Dendritic cell treated with granulocyte-macrophage colony-stimulating factor and Interleukin-4, amounts not matched to agents 40 ng/mL and 50 ng/mL, for 4 days (primary cell): ENCODE measurements around the gene ABO.
"Not testable (repeated sequence)": the region's sequence is repeated elsewhere in the genome, so short reads cannot be mapped to it uniquely, and the experiment has no call there.

ENCODE experiments used
- H3K27ac Mint-ChIP-seq: one replicate; pipeline ENCODE4 v1.8.0; 2022; ENCODE audit warnings: mild to moderate bottlenecking, mixed read lengths
- H3K27me3 Mint-ChIP-seq: one replicate; pipeline ENCODE4 v1.8.0; 2022; ENCODE audit warnings: mild to moderate bottlenecking, mixed read lengths
- H3K36me3 Mint-ChIP-seq: one replicate; pipeline ENCODE4 v1.8.0; 2022; ENCODE audit warnings: low read depth, mixed read lengths
- H3K4me1 Mint-ChIP-seq: one replicate; pipeline ENCODE4 v1.8.0; 2022; ENCODE audit warnings: low read depth, mixed read lengths
- H3K4me3 Mint-ChIP-seq: one replicate; pipeline ENCODE4 v1.8.0; 2022; ENCODE audit warnings: mild to moderate bottlenecking, moderate library complexity, mixed read lengths
- H3K9me3 Mint-ChIP-seq: one replicate; pipeline ENCODE4 v1.8.0; 2022; ENCODE audit warnings: mixed read lengths
- intact Hi-C: fragments of 100-400 bp; cut with micrococcal nuclease; formaldehyde crosslinking; loops from one replicate; pipeline ENCODE4 v1.15.0; 2022

Gene ABO

DNA sequence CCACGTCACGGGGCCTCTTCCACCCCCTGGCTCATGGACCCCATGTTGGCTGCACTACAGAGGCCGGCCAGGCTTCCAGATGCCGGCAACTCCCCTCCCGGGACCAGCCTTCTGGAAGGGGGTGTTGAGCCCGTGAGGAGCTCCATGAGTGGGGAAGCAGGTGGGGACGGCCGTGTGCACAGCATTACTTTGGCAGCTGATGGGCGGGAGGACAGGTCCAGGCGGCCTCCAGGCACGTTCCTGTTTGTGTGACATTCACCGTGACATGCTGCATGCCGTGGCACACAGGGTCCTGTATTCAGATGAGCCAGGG, 29.1 kb upstream of the ABO start:
- no peaks in the 10 kb centered on the region for H3K4me1 Mint-ChIP-seq

DNA sequence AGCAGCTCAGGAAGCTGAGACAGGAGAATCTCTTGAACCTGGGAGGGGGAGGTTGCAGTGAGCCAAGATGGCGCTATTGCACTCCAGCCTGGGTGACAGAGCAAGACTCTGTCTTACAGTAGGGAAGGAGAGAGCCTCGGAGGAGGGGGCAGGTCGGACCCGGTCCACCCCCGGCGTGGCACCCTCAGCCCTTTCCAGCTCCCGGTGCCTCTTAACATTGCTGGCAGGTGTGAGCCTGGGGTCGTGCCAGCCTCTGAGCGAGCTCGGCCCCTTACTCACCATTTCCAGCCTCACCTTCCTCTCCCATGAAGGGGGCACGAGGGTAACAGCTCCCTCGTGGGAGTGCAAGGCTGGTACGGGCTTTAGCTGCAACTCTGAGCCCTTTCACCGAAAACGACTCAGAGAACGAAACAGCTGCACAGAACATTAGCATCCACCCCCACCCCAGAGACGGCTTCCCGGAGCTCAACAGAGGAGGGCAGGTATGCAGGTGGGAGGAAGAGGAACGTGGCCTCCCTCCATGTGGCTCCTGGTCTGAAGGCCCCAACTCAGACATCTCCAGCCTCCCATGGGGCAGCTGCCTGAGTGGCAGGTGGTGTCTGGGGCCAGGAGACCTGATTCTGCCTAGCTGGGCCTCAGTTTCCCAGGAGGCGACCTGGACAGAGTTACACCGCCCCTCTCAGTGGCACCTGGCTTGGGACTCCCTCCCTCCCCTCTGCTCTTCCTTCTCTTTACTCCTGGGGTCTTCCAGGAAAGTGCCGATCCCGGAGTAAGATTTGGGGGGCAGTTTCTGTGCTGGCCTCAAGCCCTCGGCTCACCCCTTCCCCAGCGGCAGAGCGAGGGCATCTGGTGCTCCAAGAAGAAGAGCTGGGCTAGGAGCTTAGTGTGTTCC, 28.5 kb upstream of the ABO start:
- Mint-ChIP-seq H3K27me3 (peaks cover 2% of the 10 kb centered on the region), H3K4me1 (no peaks in the 10 kb centered on the region)
- intact Hi-C loops: no loop called here

More for the DNA sequence above, 29.1 kb upstream of the ABO start:
- no peaks in the 10 kb centered on the region for H3K36me3 Mint-ChIP-seq
- no peak overlapping the region for H3K27ac Mint-ChIP-seq
- H3K4me3 Mint-ChIP-seq: no peak overlapping the region
- peaks cover 3% of the 10 kb centered on the region for H3K27me3 Mint-ChIP-seq
- peaks cover 1% of the 10 kb centered on the region for H3K9me3 Mint-ChIP-seq
- intact Hi-C loops: no loop called here

DNA sequence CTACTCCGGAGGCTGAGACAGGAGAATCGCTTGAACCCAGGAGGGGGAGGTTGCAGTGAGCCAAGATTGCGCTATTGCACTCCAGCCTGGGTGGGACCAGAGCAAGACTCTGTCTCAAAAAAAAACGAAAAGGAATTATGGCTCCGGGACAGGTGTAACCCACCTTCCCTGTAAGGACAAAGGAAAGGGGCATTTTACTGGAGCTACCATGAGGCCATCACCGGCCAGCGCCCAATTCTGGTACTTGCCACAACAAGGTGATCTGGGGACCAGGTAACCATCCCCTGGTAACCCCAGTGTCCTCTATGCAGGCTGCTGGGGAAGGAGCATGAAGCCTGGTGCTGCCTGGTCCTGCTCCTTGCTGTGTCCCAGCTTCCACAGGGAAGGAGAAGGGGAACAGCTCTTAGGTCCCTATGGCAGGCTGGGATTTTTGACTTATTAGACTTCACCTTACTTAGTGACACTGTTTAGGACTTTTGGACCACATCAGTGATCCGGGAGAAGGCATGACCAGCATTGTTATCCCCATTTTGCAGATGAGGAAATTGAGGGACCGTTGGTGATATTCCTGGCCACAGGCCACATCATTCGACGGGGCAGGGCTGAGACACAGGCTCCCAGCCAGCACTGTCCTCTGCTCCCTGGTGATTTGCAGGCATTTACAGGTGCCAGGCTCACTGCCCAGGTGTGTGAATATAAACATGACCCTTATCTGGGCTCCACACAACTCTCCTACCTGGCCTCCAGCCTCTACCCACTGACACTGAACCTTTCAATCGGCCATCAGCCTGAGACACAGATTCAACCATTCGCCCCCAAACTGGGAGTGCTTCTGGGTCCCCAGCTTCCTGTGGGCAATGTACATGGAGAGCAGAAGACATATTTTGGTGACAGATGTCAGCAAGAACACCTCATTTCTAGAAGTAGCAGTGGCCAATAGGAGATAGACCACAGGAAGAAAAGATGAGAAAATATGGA, 26.5 kb upstream of the ABO start:
- no peaks in the 10 kb centered on the region for H3K4me1 Mint-ChIP-seq
- no peaks in the 10 kb centered on the region for H3K36me3 Mint-ChIP-seq
- H3K9me3 Mint-ChIP-seq: no peaks in the 10 kb centered on the region
- H3K27ac Mint-ChIP-seq: no peak overlapping the region
- H3K4me3 Mint-ChIP-seq: no peak overlapping the region
- intact Hi-C loops: no loop called here
- peaks cover 6% of the 10 kb centered on the region for H3K27me3 Mint-ChIP-seq

More for the DNA sequence above, 28.5 kb upstream of the ABO start:
- Mint-ChIP-seq H3K36me3 (no peaks in the 10 kb centered on the region), H3K27ac (no peak overlapping the region), H3K9me3 (no peaks in the 10 kb centered on the region), H3K4me3 (no peak overlapping the region)

DNA sequence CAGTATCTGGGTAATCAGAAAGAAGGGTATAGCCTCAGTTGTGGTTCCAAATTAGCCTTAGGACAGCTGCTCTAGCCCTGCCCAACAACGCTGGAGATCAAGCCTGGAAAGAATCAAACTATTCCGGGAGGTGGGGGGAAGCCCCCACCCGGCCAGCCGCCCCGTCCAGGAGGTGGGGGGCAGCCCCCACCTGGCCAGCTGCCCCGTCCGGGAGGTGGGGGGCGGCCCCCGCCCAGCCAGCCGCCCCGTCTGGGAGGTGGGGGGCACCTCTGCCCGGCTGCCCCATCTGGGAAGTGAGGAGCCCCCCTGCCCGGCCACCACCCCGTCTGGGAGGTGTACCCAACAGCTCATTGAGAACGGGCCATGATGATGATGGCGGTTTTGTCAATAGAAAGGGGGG, 25.0 kb upstream of the ABO start:
- H3K27ac Mint-ChIP-seq, H3K4me3 Mint-ChIP-seq, H3K27me3 Mint-ChIP-seq, H3K4me1 Mint-ChIP-seq, H3K9me3 Mint-ChIP-seq, H3K36me3 Mint-ChIP-seq, intact Hi-C loops: not testable (repeated sequence)

DNA sequence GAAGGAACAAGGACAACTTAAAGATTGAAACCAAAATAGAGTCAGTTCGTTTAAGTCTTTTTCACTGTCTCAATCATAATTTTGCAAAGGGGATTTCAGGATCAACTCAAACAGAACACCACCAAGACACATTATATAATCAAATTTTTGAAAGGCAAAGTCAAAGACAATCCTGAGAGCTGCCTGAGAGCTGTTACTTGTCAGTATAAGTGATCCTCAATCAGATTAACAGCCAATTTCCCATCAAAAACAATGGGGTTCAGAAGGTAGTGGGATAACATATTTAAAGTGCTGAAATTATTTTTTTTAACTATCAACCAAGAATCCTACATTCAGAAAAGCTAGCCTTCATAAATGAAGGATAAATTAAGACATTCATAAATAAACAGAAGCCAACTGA, 19.3 kb upstream of the ABO start:
- no peaks in the 10 kb centered on the region for H3K36me3 Mint-ChIP-seq
- H3K4me1 Mint-ChIP-seq: no peaks in the 10 kb centered on the region
- no peak overlapping the region for H3K27ac Mint-ChIP-seq
- peaks cover 14% of the 10 kb centered on the region for H3K27me3 Mint-ChIP-seq
- peaks cover 33% of the 10 kb centered on the region for H3K9me3 Mint-ChIP-seq
- no peak overlapping the region for H3K4me3 Mint-ChIP-seq
- intact Hi-C loops: no loop called here

DNA sequence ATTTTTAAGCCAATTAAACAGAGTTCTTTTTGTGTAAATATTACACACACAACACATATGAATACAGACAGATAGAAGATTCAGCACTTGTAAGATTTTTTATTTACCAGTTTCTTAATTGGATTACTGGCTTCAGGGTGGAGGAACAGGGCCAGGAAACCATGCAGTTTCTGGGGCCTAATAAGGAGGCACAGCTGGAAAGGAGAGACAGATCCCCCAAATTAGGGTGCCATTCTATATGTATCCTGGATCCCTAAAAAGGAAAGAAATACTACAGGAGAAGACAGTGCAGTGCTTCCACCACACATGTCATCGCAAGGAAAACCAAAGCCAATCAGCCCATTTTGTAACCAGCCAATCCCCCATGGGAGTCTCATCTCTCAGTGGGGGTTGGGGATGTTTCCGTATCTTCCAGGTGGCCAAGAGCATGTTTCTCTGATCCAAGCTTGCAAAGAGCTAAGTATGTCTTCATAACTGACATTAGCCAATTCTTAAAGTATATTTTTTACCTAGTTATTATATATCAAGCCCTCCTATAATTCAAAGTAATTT, 15.8 kb upstream of the ABO start:
- Mint-ChIP-seq H3K4me3 (no peak overlapping the region), H3K9me3 (peaks cover 39% of the 10 kb centered on the region), H3K36me3 (no peaks in the 10 kb centered on the region), H3K27ac (no peak overlapping the region), H3K4me1 (no peaks in the 10 kb centered on the region), H3K27me3 (peaks cover 11% of the 10 kb centered on the region)
- intact Hi-C loops: no loop called here

DNA sequence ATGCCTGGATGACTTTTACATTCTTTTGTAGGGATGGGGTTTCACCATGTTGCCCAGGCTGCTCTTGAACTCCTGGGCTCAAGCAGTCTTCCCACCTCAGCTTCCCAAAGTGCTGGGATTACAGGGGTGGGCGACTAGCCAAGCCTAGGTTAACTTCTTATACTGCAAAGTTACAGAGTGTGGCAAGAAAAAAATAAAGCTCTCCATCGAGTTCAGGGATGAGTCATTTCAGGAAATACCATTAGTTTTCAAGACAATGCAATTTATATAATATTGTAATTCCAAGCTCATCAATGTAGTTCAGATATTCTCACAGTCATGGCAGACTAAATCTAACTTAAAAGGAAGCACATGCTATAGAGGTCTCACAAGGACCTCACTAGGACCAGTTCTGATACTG, 11.5 kb upstream of the ABO start:
- H3K4me3 Mint-ChIP-seq: no peak overlapping the region
- H3K36me3 Mint-ChIP-seq: no peaks in the 10 kb centered on the region
- H3K4me1 Mint-ChIP-seq: no peaks in the 10 kb centered on the region
- no peak overlapping the region for H3K27ac Mint-ChIP-seq
- H3K9me3 Mint-ChIP-seq: peaks cover 21% of the 10 kb centered on the region
- intact Hi-C loops: no loop called here
- peaks cover 3% of the 10 kb centered on the region for H3K27me3 Mint-ChIP-seq

DNA sequence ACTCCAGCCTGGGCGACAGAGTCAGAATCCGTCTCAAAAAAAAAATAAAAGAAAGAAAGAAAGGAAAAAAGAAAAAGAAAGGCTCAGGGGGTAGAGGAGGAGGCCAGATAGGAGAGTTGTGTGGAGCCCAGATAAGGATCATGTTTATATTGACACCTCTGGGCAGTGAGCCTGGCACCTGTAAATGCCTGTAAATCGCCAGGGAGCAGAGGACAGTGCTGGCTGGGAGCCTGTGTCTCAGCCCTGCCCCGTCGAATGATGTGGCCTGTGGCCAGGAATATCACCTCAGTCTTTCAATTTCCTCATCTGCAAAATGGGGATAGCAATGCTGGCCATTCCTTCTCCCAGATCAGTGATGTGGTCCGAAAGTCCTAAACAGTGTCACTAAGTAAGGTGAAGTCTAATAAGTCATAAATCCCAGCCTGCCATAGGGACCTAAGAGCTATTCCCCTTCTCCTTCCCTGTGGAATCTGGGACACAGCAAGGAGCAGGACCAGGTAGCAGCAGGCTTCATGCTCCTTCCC, 10.3 kb upstream of the ABO start:
- intact Hi-C loops: no loop called here
- Mint-ChIP-seq H3K36me3 (no peaks in the 10 kb centered on the region), H3K4me1 (no peaks in the 10 kb centered on the region), H3K9me3 (peaks cover 12% of the 10 kb centered on the region), H3K27me3 (peaks cover 3% of the 10 kb centered on the region), H3K4me3 (no peak overlapping the region), H3K27ac (no peak overlapping the region)

DNA sequence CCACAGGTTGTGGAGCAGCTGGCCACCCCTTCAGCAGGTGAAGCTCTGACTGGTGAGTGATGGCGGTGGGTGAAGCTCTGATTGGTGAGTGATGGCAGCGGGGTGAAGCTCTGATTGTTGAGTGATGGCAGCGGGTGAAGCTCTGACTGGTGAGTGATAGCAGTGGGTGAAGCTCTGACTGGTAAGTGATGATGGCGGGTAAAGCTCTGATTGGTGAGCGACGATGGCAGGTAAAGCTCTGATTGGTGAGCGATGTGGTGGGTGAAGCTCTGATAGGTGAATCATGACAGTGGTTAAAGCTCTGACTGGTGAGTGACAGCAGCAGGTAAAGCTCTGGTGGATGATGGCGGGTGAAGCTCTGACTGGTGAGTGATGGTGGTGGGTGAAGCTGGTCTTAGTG, 9.4 kb upstream of the ABO start:
- intact Hi-C loops: no loop called here
- peaks cover 16% of the 10 kb centered on the region for H3K9me3 Mint-ChIP-seq
- no peaks in the 10 kb centered on the region for H3K4me1 Mint-ChIP-seq
- H3K27me3 Mint-ChIP-seq: no peaks in the 10 kb centered on the region
- no peak overlapping the region for H3K27ac Mint-ChIP-seq
- H3K4me3 Mint-ChIP-seq: no peak overlapping the region
- no peaks in the 10 kb centered on the region for H3K36me3 Mint-ChIP-seq

DNA sequence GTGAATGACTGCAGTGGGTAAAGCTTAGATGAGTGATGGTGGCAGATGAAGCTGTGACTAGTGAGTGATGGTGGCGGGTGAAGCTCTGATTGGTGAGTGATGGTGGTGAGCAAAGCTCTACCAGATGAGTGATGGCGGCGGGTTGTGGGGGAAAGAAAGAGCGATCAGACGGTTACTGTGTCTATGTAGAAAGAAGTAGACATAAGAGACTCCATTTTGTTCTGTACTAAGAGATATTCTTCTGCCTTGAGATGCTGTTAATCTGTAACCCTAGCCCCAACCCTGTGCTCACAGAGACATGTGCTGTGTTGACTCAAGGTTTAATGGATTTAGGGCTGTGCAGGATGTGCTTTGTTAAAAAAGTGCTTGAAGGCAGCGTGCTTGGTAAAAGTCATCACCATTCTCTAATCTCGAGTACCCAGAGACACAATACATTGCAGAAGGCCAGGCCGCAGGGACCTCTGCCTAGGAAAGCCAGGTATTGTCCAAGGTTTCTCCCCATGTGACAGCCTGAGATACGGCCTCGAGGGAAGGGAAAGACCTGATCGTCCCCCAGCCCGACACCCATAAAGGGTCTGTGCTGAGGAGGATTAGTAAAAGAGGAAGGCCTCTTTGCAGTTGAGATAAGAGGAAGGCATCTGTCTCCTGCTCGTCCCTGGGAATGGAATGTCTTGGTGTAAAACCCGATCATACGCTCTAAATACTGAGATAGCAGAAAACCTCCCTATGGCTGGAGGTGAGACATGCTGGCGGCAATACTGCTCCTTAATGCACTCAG, 8.4 kb upstream of the ABO start:
- not testable (repeated sequence) for H3K27ac Mint-ChIP-seq

DNA sequence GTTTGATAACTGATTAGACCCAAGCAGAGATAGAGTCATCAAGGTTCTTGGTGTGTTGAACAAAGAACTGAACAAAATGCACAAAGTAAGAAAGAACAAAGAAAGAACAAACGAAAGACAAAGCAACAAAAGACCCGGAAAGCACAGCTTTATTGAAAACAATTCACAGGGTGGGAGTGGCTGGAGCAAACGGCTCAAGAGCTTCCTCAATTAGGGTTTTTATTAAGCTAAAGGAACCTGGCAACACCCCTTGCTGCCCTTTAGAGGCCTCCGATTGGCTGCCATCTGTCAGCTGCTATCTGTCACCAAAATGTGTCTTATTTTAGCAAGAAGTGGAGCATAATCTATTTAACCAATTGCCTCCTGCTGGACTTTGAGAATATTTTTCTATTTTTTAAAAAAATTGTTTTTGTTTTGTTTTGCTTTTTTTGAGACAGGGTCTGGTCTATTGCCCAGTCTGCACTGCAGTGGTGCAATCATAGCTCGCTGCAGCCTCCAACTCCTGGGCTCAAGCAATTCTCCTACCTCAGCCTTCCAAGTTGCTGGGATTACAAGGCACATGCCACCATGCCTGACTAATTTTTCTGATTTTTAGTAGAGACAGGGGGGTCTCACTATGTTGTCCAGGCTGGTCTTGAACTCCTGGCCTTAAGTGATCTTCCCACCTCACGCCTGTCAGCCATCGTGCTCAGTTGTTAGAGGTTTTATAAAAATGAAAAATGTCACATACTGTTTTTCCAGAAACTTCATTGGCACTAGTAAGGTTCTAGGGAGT, 7.7 kb upstream of the ABO start:
- intact Hi-C loops: no loop called here
- peaks cover 22% of the 10 kb centered on the region for H3K9me3 Mint-ChIP-seq
- no peaks in the 10 kb centered on the region for H3K36me3 Mint-ChIP-seq
- H3K27me3 Mint-ChIP-seq: no peaks in the 10 kb centered on the region
- peaks cover 4% of the 10 kb centered on the region for H3K4me1 Mint-ChIP-seq
- no peak overlapping the region for H3K27ac Mint-ChIP-seq
- no peak overlapping the region for H3K4me3 Mint-ChIP-seq

More for the DNA sequence above, 8.4 kb upstream of the ABO start:
- intact Hi-C loops, H3K4me1 Mint-ChIP-seq, H3K36me3 Mint-ChIP-seq, H3K4me3 Mint-ChIP-seq, H3K27me3 Mint-ChIP-seq: not testable (repeated sequence)
- H3K9me3 Mint-ChIP-seq: peaks cover 18% of the 10 kb centered on the region

DNA sequence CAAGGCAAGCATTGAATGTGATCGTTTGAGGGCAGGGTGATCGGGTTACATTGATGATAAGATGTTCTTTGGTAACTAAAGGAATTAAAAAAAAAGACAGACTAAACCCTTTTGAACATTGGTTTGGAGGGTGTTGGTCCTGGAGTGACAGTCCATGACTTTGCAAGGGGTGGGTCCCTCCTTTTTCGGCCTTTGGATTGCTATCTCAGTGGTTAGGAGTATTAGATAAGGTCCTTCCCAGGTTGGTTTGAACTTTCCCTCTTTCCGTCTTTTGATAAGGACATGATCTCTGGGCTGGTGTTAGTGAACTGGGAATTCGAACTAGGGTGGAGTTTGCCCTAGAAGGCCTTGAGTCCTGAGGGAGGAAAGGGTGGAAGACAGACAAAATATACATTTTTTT, 5.4 kb upstream of the ABO start:
- no peak overlapping the region for H3K4me3 Mint-ChIP-seq
- peaks cover 10% of the 10 kb centered on the region for H3K4me1 Mint-ChIP-seq
- H3K36me3 Mint-ChIP-seq: no peaks in the 10 kb centered on the region
- H3K27ac Mint-ChIP-seq: no peak overlapping the region
- peaks cover 33% of the 10 kb centered on the region for H3K9me3 Mint-ChIP-seq
- intact Hi-C loops: no loop called here
- H3K27me3 Mint-ChIP-seq: peaks cover 14% of the 10 kb centered on the region
